GM21367 (cell line): ENCODE results near the gene SEPTIN14.
"Not testable (repeated sequence)": the region's sequence is repeated elsewhere in the genome, so short reads cannot be mapped to it uniquely, and the experiment has no call there.

ENCODE experiments used
- ATAC-seq: cut with Tn5 transposase; IDR thresholded peaks from one replicate; pipeline ENCODE4 v1.9.1; 2021; ENCODE audit not compliant: unreplicated experiment

The SEPTIN14 gene

GRCh38 chr7:55785444-55785843 is 77.1 kb downstream of the SEPTIN14 start:
- ATAC-seq, result not testable (repeated sequence)

- ATAC-seq, result no peak
These were observed 78.4 kb downstream of the SEPTIN14 start for GRCh38 chr7:55784151-55784550.

GRCh38 chr7:55778631-55779030 is 83.9 kb downstream of the SEPTIN14 start:
- no peak for ATAC-seq

- no peak for ATAC-seq
These were observed 86.4 kb downstream of the SEPTIN14 start for GRCh38 chr7:55776196-55776595.

- no peak for ATAC-seq
These were observed 87.5 kb downstream of the SEPTIN14 start for GRCh38 chr7:55775051-55775420.

- ATAC-seq, result no peak
These were observed 88.1 kb downstream of the SEPTIN14 start for GRCh38 chr7:55774327-55775050.

GRCh38 chr7:55770778-55771177 is 91.8 kb downstream of the SEPTIN14 start:
- ATAC-seq, result no peak

- ATAC-seq, result not testable (repeated sequence)
These were observed 109.2 kb downstream of the SEPTIN14 start for GRCh38 chr7:55753274-55753862.

- not testable (repeated sequence) for ATAC-seq
These were observed 117.8 kb downstream of the SEPTIN14 start for GRCh38 chr7:55744706-55745105.
